ENCODE data around the gene AGPAT4. TPM values are rescaled to one million over a fixed set of nuclear protein-coding genes. Genes with fewer than 3 reads are reported as not detected.

The AGPAT4 gene
- total RNA-seq, 1 experiment from 2014 or later = 22.0 TPM

DNA sequence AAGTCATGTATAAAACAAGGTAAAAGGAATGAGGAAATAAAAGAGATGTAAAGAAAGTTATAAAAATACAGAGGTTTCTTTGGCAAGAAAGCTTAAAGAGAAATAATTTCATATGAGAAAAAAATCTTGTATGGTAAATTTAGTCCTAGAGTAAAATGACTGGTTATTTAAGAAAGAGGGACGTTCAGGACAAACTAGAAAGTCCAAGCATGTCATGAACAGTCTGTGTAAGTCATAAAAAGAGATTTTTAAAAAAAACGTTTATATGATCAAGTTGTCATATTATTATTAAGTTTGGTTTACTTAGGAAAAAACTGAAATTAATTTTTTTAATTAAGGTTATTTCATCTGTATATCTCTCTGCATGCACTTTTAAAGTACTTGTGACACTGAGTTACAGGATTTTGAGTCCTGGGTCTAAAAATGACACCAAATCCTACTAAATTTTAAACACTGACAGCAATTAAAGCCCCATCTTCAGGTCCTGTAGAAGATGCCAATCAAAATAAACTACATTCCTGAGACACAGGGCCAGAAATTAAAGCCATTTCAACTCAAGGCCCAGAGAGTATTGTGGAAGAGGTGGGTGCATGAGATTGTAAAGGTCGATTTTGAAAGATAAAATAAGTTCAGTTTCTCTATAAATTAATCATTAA lies 62.4 kb downstream of the AGPAT4 start:
- Histone ChIP-seq H3K9ac (ENCODE audit: extremely low read depth, insufficient read length, low read length) (no peak overlapping the region), H3K27ac (ENCODE audit: insufficient read length, low read depth, low read length) (no peak overlapping the region), H2BK5ac (ENCODE audit: insufficient read length, low read length) (no peak overlapping the region), H3K23me2 (ENCODE audit: insufficient read length, low read depth, low read length, poor library complexity, severe bottlenecking) (no peaks in the 10 kb centered on the region), H3K56ac (ENCODE audit: insufficient read length, low read depth, low read length) (no peak overlapping the region), H2BK15ac (ENCODE audit: low read depth, low read length) (no peak overlapping the region), H4K5ac (ENCODE audit: insufficient read length, low read depth, low read length) (no peak overlapping the region), H3K79me1 (ENCODE audit: insufficient read depth, low read depth, low read length, poor library complexity, severe bottlenecking) (no peaks in the 10 kb centered on the region), H4K91ac (ENCODE audit: insufficient read length, low read depth, low read length) (no peak overlapping the region), H2AK5ac (ENCODE audit: insufficient read length, low read length) (no peak overlapping the region), H3K14ac (ENCODE audit: insufficient read depth, low read length) (no peak overlapping the region), H3K4me1 (ENCODE audit: insufficient read depth, low read length) (no peaks in the 10 kb centered on the region), H3K79me2 (ENCODE audit: insufficient read depth, low read length) (no peaks in the 10 kb centered on the region; the same call in 1 of the 2 replicates), H3K4ac (ENCODE audit: low read depth, low read length) (no peak overlapping the region), H4K8ac (replicated peaks; ENCODE audit: insufficient read length, low read depth, low read length) (no peak overlapping the region), H2AFZ (ENCODE audit: low read length) (no peak overlapping the region), H4K20me1 (ENCODE audit: control insufficient read depth, insufficient read depth, insufficient read length) (no peaks in the 10 kb centered on the region), H3K18ac (ENCODE audit: insufficient read length, low read depth, low read length) (no peak overlapping the region), H2BK20ac (ENCODE audit: low read depth, low read length, poor library complexity, severe bottlenecking) (no peak overlapping the region), H3T11ph (ENCODE audit: low read length) (no peak overlapping the region), H2BK120ac (ENCODE audit: low read depth, low read length, poor library complexity, severe bottlenecking) (no peak overlapping the region), H3K9me3 (ENCODE audit: control insufficient read depth, low read depth, low read length) (peaks cover 7% of the 10 kb centered on the region), H3K23ac (ENCODE audit: insufficient read length, low read depth, low read length) (no peak overlapping the region), H3K27me3 (ENCODE audit: insufficient read depth, low read length) (no peaks in the 10 kb centered on the region), H3K4me2 (ENCODE audit: insufficient read depth, insufficient read length, low read length) (no peak overlapping the region), H2BK12ac (ENCODE audit: insufficient read length, low read depth, low read length) (no peak overlapping the region)
- no peaks in the 10 kb centered on the region for H3K27me3 Mint-ChIP-seq (ENCODE audit: low read depth)
- H3K4me3 Mint-ChIP-seq = no peak overlapping the region
- peaks cover 69 to 81% (median 73%) of the 10 kb centered on the region in 3 experiments for H3K36me3 Mint-ChIP-seq (ENCODE audit: insufficient read depth in 1 of 3, low read depth in 3 of 3)
- no peak overlapping the region for H3K27ac Mint-ChIP-seq
- peaks cover 3 to 4% of the 10 kb centered on the region in 2 experiments; a peak in 2 of 4 replicates for H3K4me1 Mint-ChIP-seq
- no CpG with 5 or more reads among the region's 3 CpGs for WGBS (ENCODE audit: extremely low coverage, insufficient read length, low lambda C conversion rate)
- TF ChIP-seq, protein P1, sequence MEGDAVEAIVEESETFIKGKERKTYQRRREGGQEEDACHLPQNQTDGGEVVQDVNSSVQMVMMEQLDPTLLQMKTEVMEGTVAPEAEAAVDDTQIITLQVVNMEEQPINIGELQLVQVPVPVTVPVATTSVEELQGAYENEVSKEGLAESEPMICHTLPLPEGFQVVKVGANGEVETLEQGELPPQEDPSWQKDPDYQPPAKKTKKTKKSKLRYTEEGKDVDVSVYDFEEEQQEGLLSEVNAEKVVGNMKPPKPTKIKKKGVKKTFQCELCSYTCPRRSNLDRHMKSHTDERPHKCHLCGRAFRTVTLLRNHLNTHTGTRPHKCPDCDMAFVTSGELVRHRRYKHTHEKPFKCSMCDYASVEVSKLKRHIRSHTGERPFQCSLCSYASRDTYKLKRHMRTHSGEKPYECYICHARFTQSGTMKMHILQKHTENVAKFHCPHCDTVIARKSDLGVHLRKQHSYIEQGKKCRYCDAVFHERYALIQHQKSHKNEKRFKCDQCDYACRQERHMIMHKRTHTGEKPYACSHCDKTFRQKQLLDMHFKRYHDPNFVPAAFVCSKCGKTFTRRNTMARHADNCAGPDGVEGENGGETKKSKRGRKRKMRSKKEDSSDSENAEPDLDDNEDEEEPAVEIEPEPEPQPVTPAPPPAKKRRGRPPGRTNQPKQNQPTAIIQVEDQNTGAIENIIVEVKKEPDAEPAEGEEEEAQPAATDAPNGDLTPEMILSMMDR (conservative IDR thresholded peaks at IDR 0.05) = no peak
- H3K9me3 Mint-ChIP-seq = peaks cover 66 to 80% of the 10 kb centered on the region in 2 experiments
- no peak for DNase-seq
